B cell (primary cell): ENCODE results near the gene LMO1.

ENCODE experiments used
- EZH2 ChIP-seq: IDR thresholded peaks from 2 replicates; pipeline ENCODE4 v1.6.1; 2012; ENCODE audit warnings: borderline replicate concordance, low read depth, mild to moderate bottlenecking, moderate library complexity, low read length; ENCODE audit not compliant: insufficient read depth, poor library complexity, severe bottlenecking
- TF ChIP-seq, protein P1 (sequence below): fragments of 200-600 bp; IDR thresholded peaks from one replicate; pipeline ENCODE4 v1.8.0; 2022; ENCODE audit warnings: antibody characterized with exemption, mild to moderate bottlenecking

DNA sequence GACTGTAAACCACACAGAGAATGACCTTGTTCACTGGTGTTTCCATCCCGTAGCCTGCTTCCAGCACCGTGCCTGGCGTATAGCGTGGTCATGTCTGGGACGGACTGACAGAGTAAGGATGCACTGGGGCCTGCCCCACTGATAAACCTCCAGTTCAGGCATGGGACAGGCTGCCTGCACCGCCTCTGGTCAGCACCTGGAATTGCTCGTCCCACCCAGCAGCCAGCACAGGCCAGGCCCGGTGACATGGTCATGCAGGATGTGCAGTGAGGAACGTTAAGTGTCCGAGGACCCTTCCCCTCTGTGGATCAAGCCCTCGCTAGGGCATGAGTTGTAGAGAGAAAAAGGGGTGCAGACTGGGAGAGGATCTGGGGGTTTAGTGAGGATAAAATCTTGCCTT, 44.8 kb downstream of the LMO1 start:
- TF ChIP-seq, protein P1, sequence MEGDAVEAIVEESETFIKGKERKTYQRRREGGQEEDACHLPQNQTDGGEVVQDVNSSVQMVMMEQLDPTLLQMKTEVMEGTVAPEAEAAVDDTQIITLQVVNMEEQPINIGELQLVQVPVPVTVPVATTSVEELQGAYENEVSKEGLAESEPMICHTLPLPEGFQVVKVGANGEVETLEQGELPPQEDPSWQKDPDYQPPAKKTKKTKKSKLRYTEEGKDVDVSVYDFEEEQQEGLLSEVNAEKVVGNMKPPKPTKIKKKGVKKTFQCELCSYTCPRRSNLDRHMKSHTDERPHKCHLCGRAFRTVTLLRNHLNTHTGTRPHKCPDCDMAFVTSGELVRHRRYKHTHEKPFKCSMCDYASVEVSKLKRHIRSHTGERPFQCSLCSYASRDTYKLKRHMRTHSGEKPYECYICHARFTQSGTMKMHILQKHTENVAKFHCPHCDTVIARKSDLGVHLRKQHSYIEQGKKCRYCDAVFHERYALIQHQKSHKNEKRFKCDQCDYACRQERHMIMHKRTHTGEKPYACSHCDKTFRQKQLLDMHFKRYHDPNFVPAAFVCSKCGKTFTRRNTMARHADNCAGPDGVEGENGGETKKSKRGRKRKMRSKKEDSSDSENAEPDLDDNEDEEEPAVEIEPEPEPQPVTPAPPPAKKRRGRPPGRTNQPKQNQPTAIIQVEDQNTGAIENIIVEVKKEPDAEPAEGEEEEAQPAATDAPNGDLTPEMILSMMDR, result no peak
- no peak for TF ChIP-seq EZH2
